Measurements from ENCODE around the gene LRFN2.

Gene LRFN2

GRCh38 chr6:40343318-40343876, 243.8 kb downstream of the LRFN2 start:
- no peak for DNase-seq

GRCh38 chr6:40342723-40343122, 244.4 kb downstream of the LRFN2 start:
- DNase-seq: no peak

GRCh38 chr6:40341726-40342125, 245.4 kb downstream of the LRFN2 start:
- no peak for DNase-seq

Measured in retina (tissue), 1 donor.